Adrenal gland (tissue), 5 donors: ENCODE data around the gene COX11.

Experiments
- CTCF ChIP-seq, 6 experiments: fragments of 450-650 bp in 4 of 6; fragments of 200-600 bp in 2 of 6; sonication (generic) in 1 of 6; IDR thresholded peaks; 1 replicate in 5 of 6; 2 replicates in 1 of 6; pipeline versions ENCODE4 v1.5.1 to v1.8.0; 2016 to 2021; ENCODE audit warnings: antibody characterized with exemption in 6 of 6, mild to moderate bottlenecking in 2 of 6, moderate library complexity in 1 of 6
- POLR2A ChIP-seq, 2 donors: fragments of 450-650 bp; IDR thresholded peaks; one replicate each; pipeline ENCODE4 v1.6.1; 2017; ENCODE audit warnings: antibody characterized with exemption in 2 of 2, mild to moderate bottlenecking in 2 of 2, moderate library complexity in 1 of 2
- donor health status: DM: no; HTN: no; CAD: no.

- TF ChIP-seq CTCF (IDR thresholded peaks at IDR 0.05) (no peak), POLR2A (IDR thresholded peaks at IDR 0.05) (no peak)
Measured at GRCh38 chr17:54983260-54983659, 14.8 kb upstream of the COX11 start.
